OCI-LY7 (cell line): ENCODE measurements around the gene MCM5. TPM values are rescaled to one million over a fixed set of nuclear protein-coding genes. Genes with fewer than 3 reads are reported as not detected.
"Not testable (repeated sequence)": the region's sequence is repeated elsewhere in the genome, so short reads cannot be mapped to it uniquely, and the experiment has no call there.

Source experiments
- BruUV-seq: library from RNA; stranded (reverse); fragments of 400-500 nt; replicated peaks from 2 replicates; lab custom pipeline; 2021; lab: Mats Ljungman, UMichigan
- CTCF ChIA-PET: fragments of 300-600 bp; sonication (Branson Sonifier 250); formaldehyde crosslinking; loops from one replicate; lab custom pipeline; 2022; ENCODE audit warnings: antibody characterized with exemption; ENCODE audit not compliant: unreplicated experiment; lab: Charles Lee
- POLR2A ChIA-PET: fragments of 300-600 bp; sonication (Branson Sonifier 250); formaldehyde crosslinking; loops from one replicate; lab custom pipeline; 2022; ENCODE audit warnings: antibody characterized with exemption; lab: Charles Lee
- DNase-seq: peaks from one replicate; pipeline ENCODE4 v3.0.0-alpha.2; 2015; ENCODE audit warnings: low spot score
- H2AFZ ChIP-seq: fragments of 200-600 bp; sonication (generic), shearing (Covaris generic); 2 replicates; pipeline ENCODE4 v1.6.1; 2014; ENCODE audit warnings: mild to moderate bottlenecking, antibody characterized with exemption, low read length, moderate library complexity
- H3K27ac ChIP-seq: fragments of 200-600 bp; sonication (generic); 2 replicates; pipeline ENCODE4 v1.5.1; 2014; ENCODE audit warnings: mixed run types, low read depth, mild to moderate bottlenecking, moderate library complexity, low read length, inconsistent platforms; ENCODE audit not compliant: poor library complexity, severe bottlenecking
- H3K36me3 ChIP-seq: fragments of 200-600 bp; sonication (generic); 2 replicates; pipeline ENCODE4 v1.6.1; 2014; ENCODE audit warnings: mild to moderate bottlenecking, antibody characterized with exemption, low read length, moderate library complexity, mixed read lengths; ENCODE audit not compliant: insufficient read depth
- H3K4me1 ChIP-seq: fragments of 200-600 bp; sonication (generic); 2 replicates; pipeline ENCODE4 v1.5.1; 2014; ENCODE audit warnings: mild to moderate bottlenecking, low read length; ENCODE audit not compliant: insufficient read depth, poor library complexity, severe bottlenecking
- H3K4me2 ChIP-seq: fragments of 200-600 bp; sonication (generic); 2 replicates; pipeline ENCODE4 v1.6.1; 2014; ENCODE audit warnings: mild to moderate bottlenecking, low read length
- H3K4me3 ChIP-seq: fragments of 200-600 bp; sonication (generic); 2 replicates; pipeline ENCODE4 v1.5.1; 2014; ENCODE audit warnings: mild to moderate bottlenecking, low read depth, low read length; ENCODE audit not compliant: poor library complexity, severe bottlenecking
- H3K79me2 ChIP-seq: fragments of 200-600 bp; sonication (generic); 2 replicates; pipeline ENCODE4 v1.6.1; 2016; ENCODE audit warnings: low read depth, mild to moderate bottlenecking, low read length, moderate library complexity, mixed read lengths; ENCODE audit not compliant: insufficient read depth
- H3K9me2 ChIP-seq: fragments of 200-600 bp; sonication (generic); 2 replicates; pipeline ENCODE4 v1.6.1; 2016; ENCODE audit warnings: mild to moderate bottlenecking, low read length, mixed read lengths; ENCODE audit not compliant: insufficient read depth
- H3K9me3 ChIP-seq: fragments of 200-600 bp; sonication (generic); 2 replicates; pipeline ENCODE4 v1.6.1; 2014; ENCODE audit warnings: mild to moderate bottlenecking, mixed run types, low read length, mixed read lengths
- H4K20me1 ChIP-seq: fragments of 200-600 bp; sonication (generic); 2 replicates; pipeline ENCODE4 v1.6.1; 2014; ENCODE audit warnings: mild to moderate bottlenecking, antibody characterized with exemption, low read length, moderate library complexity, mixed read lengths; ENCODE audit not compliant: insufficient read depth
- CTCF ChIP-seq: fragments of 200-600 bp; sonication (generic); conservative IDR thresholded peaks from 2 replicates; pipeline ENCODE4 v1.5.1; 2014; ENCODE audit warnings: mild to moderate bottlenecking, antibody characterized with exemption, low read length, moderate library complexity, mixed read lengths
- EZH2phosphoT487 ChIP-seq: fragments of 200-600 bp; sonication (generic); IDR thresholded peaks from 2 replicates; pipeline ENCODE4 v1.6.1; 2018; ENCODE audit warnings: low read depth, borderline replicate concordance, mild to moderate bottlenecking, mixed run types, antibody characterized with exemption, low read length, moderate library complexity, mixed read lengths
- intact Hi-C: fragments of 100-400 bp; cut with micrococcal nuclease; formaldehyde crosslinking; loops from one replicate; pipeline ENCODE4 v1.10.0; 2022; ENCODE audit not compliant: unreplicated experiment
- total RNA-seq, 2 experiments: library from RNA; depleted of rRNA in 1 of 2; stranded (reverse); fragments of >200 nt in 1 of 2; shearing (Covaris generic) in 1 of 2; gene quantifications; 2 replicates each; pipeline ENCODE4 v1.2.3, GENCODE V29; 2014 to 2022

Gene MCM5
- total RNA-seq, 2 experiments from 2014 or later = 242 to 360 TPM

GRCh38 chr22:35363566-35364086 is 36.3 kb upstream of the MCM5 start:
- CTCF ChIA-PET = no interaction called here
- peak overlapping the region; percentile 48 for H3K27ac ChIP-seq
- no TSS peak for BruUV-seq
- peak overlapping the region; percentile 58 for H3K4me2 ChIP-seq
- no peaks in the 10 kb centered on the region for H3K36me3 ChIP-seq
- POLR2A ChIA-PET = interaction anchor here (0.6 to 1.5 kb wide), 4 partner anchors 11 to 156 kb away, joined by 3 to 7 read pairs (median 3); no protein-coding TSS in a partner anchor
- no peaks in the 10 kb centered on the region for H3K9me3 ChIP-seq
- no peaks in the 10 kb centered on the region for H4K20me1 ChIP-seq
- H3K4me1 ChIP-seq = peaks cover 62% of the 10 kb centered on the region
- H3K9me2 ChIP-seq = no peaks in the 10 kb centered on the region
- H2AFZ ChIP-seq = peak overlapping the region; percentile 76
- no peak for DNase-seq
- H3K79me2 ChIP-seq = no peaks in the 10 kb centered on the region
- TF ChIP-seq EZH2phosphoT487 (no peak), CTCF (no peak)
- H3K4me3 ChIP-seq = no peak overlapping the region
- intact Hi-C loops = no loop called here

GRCh38 chr22:35364230-35364629 is 35.7 kb upstream of the MCM5 start:
- H3K4me3 ChIP-seq, H3K79me2 ChIP-seq, intact Hi-C loops, H3K36me3 ChIP-seq, BruUV-seq, H3K9me2 ChIP-seq, CTCF ChIA-PET, DNase-seq, H2AFZ ChIP-seq, H3K9me3 ChIP-seq, H4K20me1 ChIP-seq, H3K27ac ChIP-seq, H3K4me2 ChIP-seq: not testable (repeated sequence)
- peaks cover 69% of the 10 kb centered on the region for H3K4me1 ChIP-seq
- POLR2A ChIA-PET = interaction anchor here (0.6 kb wide), 1 partner anchor 155 kb away, joined by 7 read pairs; no protein-coding TSS in a partner anchor

- TF ChIP-seq EZH2phosphoT487 (no peak), CTCF (peak; percentile 59)
- H3K4me2 ChIP-seq = peak overlapping the region; percentile 48
- no peaks in the 10 kb centered on the region for H4K20me1 ChIP-seq
- no peaks in the 10 kb centered on the region for H3K9me2 ChIP-seq
- no peaks in the 10 kb centered on the region for H3K79me2 ChIP-seq
- intact Hi-C loops = no loop called here
- BruUV-seq = no TSS peak
- ChIA-PET CTCF (no interaction called here), POLR2A (no interaction called here)
- no peak overlapping the region for H3K4me3 ChIP-seq
- no peaks in the 10 kb centered on the region for H3K9me3 ChIP-seq
- peaks cover 52% of the 10 kb centered on the region for H3K4me1 ChIP-seq
- H3K27ac ChIP-seq = peak overlapping the region; percentile 10
- no peaks in the 10 kb centered on the region for H3K36me3 ChIP-seq
- peak overlapping the region; percentile 90 for H2AFZ ChIP-seq
- peak; percentile 67 for DNase-seq
Observed at GRCh38 chr22:35367331-35367886, 32.5 kb upstream of the MCM5 start.
